Measurements from ENCODE around the gene LRRC27. TPM values are rescaled to one million over a fixed set of nuclear protein-coding genes. Genes with fewer than 3 reads are reported as not detected.
A peak's percentile ranks its signal among the peaks of the same experiment; 100 is the strongest.

Gene LRRC27
- total and polyA plus RNA-seq, 4 experiments from 2014 or later, result 0.90 to 3.8 (median 3.0) TPM

GRCh38 chr10:132308587-132309470, 23.2 kb upstream of the LRRC27 start:
- Mint-ChIP-seq H3K27ac (peak overlapping the region in 4 of 7 donors; percentile 36 to 64 (median 50)), H3K27me3 (peaks cover 1 to 3% of the 10 kb centered on the region in 2 donors), H3K9me3 (no peaks in the 10 kb centered on the region), H3K36me3 (peaks cover 0 to 2% of the 10 kb centered on the region in 2 donors), H3K4me3 (peak overlapping the region; percentile 72 to 85 (median 76)), H3K4me1 (peaks cover 2 to 8% (median 6%) of the 10 kb centered on the region in 4 donors)
- H3K27me3 ChIP-seq (ENCODE audit: insufficient read depth, low read length), result no peaks in the 10 kb centered on the region
- H3K4me1 ChIP-seq (ENCODE audit: insufficient read depth, low read length), result peaks cover 15% of the 10 kb centered on the region
- H3K36me3 ChIP-seq (ENCODE audit: insufficient read depth, low read length), result no peaks in the 10 kb centered on the region
- H3K27ac ChIP-seq (ENCODE audit: low read depth, low read length), result no peak overlapping the region
- DNase-seq, result peak in 1 of 5 donors; percentile 12
- intact Hi-C loops (cut with micrococcal nuclease), result loop anchor here (1.0 to 5.0 kb wide), 6 partner anchors 23 to 408 kb away; partner anchors contain the start of genes INPP5A, LRRC27 and PPP2R2D
- H3K4me3 ChIP-seq (ENCODE audit: low read length in 2 of 2), result peak overlapping the region; percentile 6 to 60
- POLR2A ChIA-PET (ENCODE audit: partially characterized antibody), result no interaction called here
- H3K9me3 ChIP-seq (ENCODE audit: control insufficient read depth in 1 of 2, low read length in 2 of 2), result no peaks in the 10 kb centered on the region
- CTCF ChIA-PET (ENCODE audit: partially characterized antibody), result no interaction called here

GRCh38 chr10:132309471-132309865, 22.5 kb upstream of the LRRC27 start:
- Mint-ChIP-seq H3K4me1 (peaks cover 2 to 8% (median 5%) of the 10 kb centered on the region in 4 donors), H3K27ac (peak overlapping the region in 1 of 7 donors; percentile 64), H3K4me3 (peak overlapping the region in 7 of 8 donors; percentile 43 to 85 (median 76)), H3K36me3 (peaks cover 0 to 2% of the 10 kb centered on the region in 2 donors), H3K9me3 (no peaks in the 10 kb centered on the region), H3K27me3 (peaks cover 3% of the 10 kb centered on the region in 2 donors)
- no peaks in the 10 kb centered on the region for H3K36me3 ChIP-seq (ENCODE audit: insufficient read depth, low read length)
- H3K4me3 ChIP-seq (ENCODE audit: low read length in 2 of 2), result no peak overlapping the region
- CTCF ChIA-PET (ENCODE audit: partially characterized antibody), result no interaction called here
- H3K27me3 ChIP-seq (ENCODE audit: insufficient read depth, low read length), result no peaks in the 10 kb centered on the region
- H3K4me1 ChIP-seq (ENCODE audit: insufficient read depth, low read length), result peaks cover 15% of the 10 kb centered on the region
- no peaks in the 10 kb centered on the region for H3K9me3 ChIP-seq (ENCODE audit: control insufficient read depth in 1 of 2, low read length in 2 of 2)
- POLR2A ChIA-PET (ENCODE audit: partially characterized antibody), result no interaction called here
- no peak overlapping the region for H3K27ac ChIP-seq (ENCODE audit: low read depth, low read length)
- no peak for DNase-seq
- intact Hi-C loops (cut with micrococcal nuclease), result loop anchor here (2.0 to 5.0 kb wide), 4 partner anchors 43 to 409 kb away; partner anchors contain the start of gene PPP2R2D

- peaks cover 0 to 2% of the 10 kb centered on the region in 2 donors for H3K36me3 Mint-ChIP-seq
- Histone ChIP-seq H3K9me3 (ENCODE audit: control insufficient read depth in 1 of 2, low read length in 2 of 2) (no peaks in the 10 kb centered on the region), H3K27ac (ENCODE audit: low read depth, low read length) (no peak overlapping the region), H3K4me1 (ENCODE audit: insufficient read depth, low read length) (peaks cover 15% of the 10 kb centered on the region), H3K36me3 (ENCODE audit: insufficient read depth, low read length) (no peaks in the 10 kb centered on the region), H3K27me3 (ENCODE audit: insufficient read depth, low read length) (no peaks in the 10 kb centered on the region), H3K4me3 (ENCODE audit: low read length in 2 of 2) (no peak overlapping the region)
- no peak for DNase-seq
- CTCF ChIA-PET (ENCODE audit: partially characterized antibody), result interaction anchor here (0.9 kb wide), 1 partner anchor 41 kb away, joined by 3 read pairs; no protein-coding TSS in a partner anchor
- H3K27ac Mint-ChIP-seq, result peak overlapping the region in 1 of 7 donors; percentile 64
- H3K27me3 Mint-ChIP-seq, result peaks cover 3% of the 10 kb centered on the region in 2 donors
- peaks cover 2 to 8% (median 5%) of the 10 kb centered on the region in 4 donors for H3K4me1 Mint-ChIP-seq
- no peaks in the 10 kb centered on the region for H3K9me3 Mint-ChIP-seq
- intact Hi-C loops (cut with micrococcal nuclease), result loop anchor here (2.0 to 5.0 kb wide), 4 partner anchors 42 to 409 kb away; partner anchors contain the start of gene PPP2R2D
- POLR2A ChIA-PET (ENCODE audit: partially characterized antibody), result interaction anchor here (0.9 kb wide), 1 partner anchor 137 kb away, joined by 3 read pairs; no protein-coding TSS in a partner anchor
- H3K4me3 Mint-ChIP-seq, result peak overlapping the region in 4 of 8 donors; percentile 51 to 79 (median 68)
These were observed 22.0 kb upstream of the LRRC27 start for GRCh38 chr10:132309879-132310591.

GRCh38 chr10:132310701-132311337, 21.2 kb upstream of the LRRC27 start:
- no peak for DNase-seq
- Histone ChIP-seq H3K36me3 (ENCODE audit: insufficient read depth, low read length) (no peaks in the 10 kb centered on the region), H3K4me3 (ENCODE audit: low read length in 2 of 2) (no peak overlapping the region), H3K27ac (ENCODE audit: low read depth, low read length) (no peak overlapping the region), H3K9me3 (ENCODE audit: control insufficient read depth in 1 of 2, low read length in 2 of 2) (no peaks in the 10 kb centered on the region), H3K27me3 (ENCODE audit: insufficient read depth, low read length) (no peaks in the 10 kb centered on the region), H3K4me1 (ENCODE audit: insufficient read depth, low read length) (peaks cover 15% of the 10 kb centered on the region)
- H3K9me3 Mint-ChIP-seq, result no peaks in the 10 kb centered on the region
- POLR2A ChIA-PET (ENCODE audit: partially characterized antibody), result interaction anchor here (0.9 kb wide), 1 partner anchor 137 kb away, joined by 3 read pairs; no protein-coding TSS in a partner anchor
- peaks cover 3% of the 10 kb centered on the region in 2 donors for H3K27me3 Mint-ChIP-seq
- peaks cover 2 to 8% (median 5%) of the 10 kb centered on the region in 4 donors for H3K4me1 Mint-ChIP-seq
- H3K27ac Mint-ChIP-seq, result peak overlapping the region in 1 of 7 donors; percentile 54
- H3K36me3 Mint-ChIP-seq, result peaks cover 0 to 2% of the 10 kb centered on the region in 2 donors
- CTCF ChIA-PET (ENCODE audit: partially characterized antibody), result interaction anchor here (0.9 kb wide), 1 partner anchor 40 kb away, joined by 3 read pairs; no protein-coding TSS in a partner anchor
- intact Hi-C loops (cut with micrococcal nuclease), result no loop called here
- H3K4me3 Mint-ChIP-seq, result peak overlapping the region in 3 of 8 donors; percentile 51 to 79 (median 61)

GRCh38 chr10:132311338-132311939, 20.6 kb upstream of the LRRC27 start:
- ChIA-PET CTCF (ENCODE audit: partially characterized antibody) (no interaction called here), POLR2A (ENCODE audit: partially characterized antibody) (no interaction called here)
- peaks cover 0 to 2% of the 10 kb centered on the region in 2 donors for H3K36me3 Mint-ChIP-seq
- Histone ChIP-seq H3K4me3 (ENCODE audit: low read length in 2 of 2) (no peak overlapping the region), H3K4me1 (ENCODE audit: insufficient read depth, low read length) (peaks cover 12% of the 10 kb centered on the region), H3K36me3 (ENCODE audit: insufficient read depth, low read length) (no peaks in the 10 kb centered on the region), H3K9me3 (ENCODE audit: control insufficient read depth in 1 of 2, low read length in 2 of 2) (no peaks in the 10 kb centered on the region), H3K27ac (ENCODE audit: low read depth, low read length) (no peak overlapping the region), H3K27me3 (ENCODE audit: insufficient read depth, low read length) (no peaks in the 10 kb centered on the region)
- H3K4me3 Mint-ChIP-seq, result no peak overlapping the region
- peaks cover 2 to 8% (median 5%) of the 10 kb centered on the region in 4 donors for H3K4me1 Mint-ChIP-seq
- intact Hi-C loops (cut with micrococcal nuclease), result no loop called here
- peak overlapping the region in 1 of 7 donors; percentile 54 for H3K27ac Mint-ChIP-seq
- H3K9me3 Mint-ChIP-seq, result no peaks in the 10 kb centered on the region
- H3K27me3 Mint-ChIP-seq, result peaks cover 0 to 3% of the 10 kb centered on the region in 2 donors
- no peak for DNase-seq

- H3K4me1 ChIP-seq (ENCODE audit: insufficient read depth, low read length), result peaks cover 6% of the 10 kb centered on the region
- H3K27me3 Mint-ChIP-seq, result peaks cover 0 to 3% of the 10 kb centered on the region in 2 donors
- intact Hi-C loops (cut with micrococcal nuclease), result no loop called here
- H3K27me3 ChIP-seq (ENCODE audit: insufficient read depth, low read length), result no peaks in the 10 kb centered on the region
- DNase-seq, result no peak
- no peak overlapping the region for H3K4me3 Mint-ChIP-seq
- no peak overlapping the region for H3K4me3 ChIP-seq (ENCODE audit: low read length in 2 of 2)
- H3K9me3 ChIP-seq (ENCODE audit: control insufficient read depth in 1 of 2, low read length in 2 of 2), result no peaks in the 10 kb centered on the region
- H3K27ac Mint-ChIP-seq, result peak overlapping the region in 1 of 7 donors; percentile 18
- ChIA-PET POLR2A (ENCODE audit: partially characterized antibody) (no interaction called here), CTCF (ENCODE audit: partially characterized antibody) (no interaction called here)
- no peaks in the 10 kb centered on the region for H3K36me3 ChIP-seq (ENCODE audit: insufficient read depth, low read length)
- no peak overlapping the region for H3K27ac ChIP-seq (ENCODE audit: low read depth, low read length)
- no peaks in the 10 kb centered on the region for H3K36me3 Mint-ChIP-seq
- no peaks in the 10 kb centered on the region for H3K9me3 Mint-ChIP-seq
- peaks cover 0 to 5% (median 1%) of the 10 kb centered on the region in 4 donors for H3K4me1 Mint-ChIP-seq
These were observed 18.7 kb upstream of the LRRC27 start for GRCh38 chr10:132313305-132313704.

Data from CD4-positive, alpha-beta memory T cell (primary cell).